Left lung (tissue), 10 donors: Measurements from ENCODE around the gene GZMB. TPM values are rescaled to one million over a fixed set of nuclear protein-coding genes. Genes with fewer than 3 reads are reported as not detected.

ENCODE experiments used
- ATAC-seq: fragments of 200-7000 bp; cut with Tn5 transposase; one replicate; pipeline ENCODE4 v1.9.1; 2020; ENCODE audit warnings: moderate library complexity
- DNase-seq, 4 donors: peaks; one replicate each; pipeline ENCODE4 v3.0.0-alpha.2; 2013 to 2020
- H3K27ac ChIP-seq, 2 donors: fragments of 200-600 bp; sonication (generic) in 1 of 2; one replicate each; pipeline versions ENCODE4 v1.5.0 to v1.8.0; 2020 to 2021
- H3K27me3 ChIP-seq, 2 donors: fragments of 200-600 bp; sonication (generic) in 1 of 2; one replicate each; pipeline versions ENCODE4 v1.5.0 to v1.8.0; 2020 to 2021
- H3K36me3 ChIP-seq, 2 donors: fragments of 200-600 bp; sonication (generic) in 1 of 2; one replicate each; pipeline versions ENCODE4 v1.5.0 to v1.8.0; 2020 to 2021
- H3K4me1 ChIP-seq, 2 donors: fragments of 200-600 bp; one replicate each; pipeline ENCODE4 v1.8.0; 2021
- H3K4me3 ChIP-seq, 2 donors: fragments of 200-600 bp; sonication (generic) in 1 of 2; one replicate each; pipeline versions ENCODE4 v1.5.0 to v1.8.0; 2020 to 2021; ENCODE audit warnings: mild to moderate bottlenecking in 1 of 2
- H3K9me3 ChIP-seq, 2 donors: fragments of 200-600 bp; sonication (generic) in 1 of 2; one replicate each; pipeline versions ENCODE4 v1.5.0 to v1.8.0; 2020 to 2021
- intact Hi-C, 2 donors: fragments of 100-400 bp; cut with DNase I; formaldehyde crosslinking; loops; one replicate each; pipeline versions ENCODE4 v1.11.2 to v1.14.2; 2022
- polyA plus RNA-seq, 6 donors: library from polyadenylated mRNA; unstranded; fragments of 120-200 nt; gene quantifications; one replicate each; pipeline ENCODE4 v1.2.1, GENCODE V29; 2013; ENCODE audit not compliant: insufficient read length in 6 of 6
- total RNA-seq, 2 donors: library from RNA; stranded (reverse); fragmentation: NEBNext Ultra II Directional; extraction: Animal tissue kit (Norgen Biotek cat#: 25700); gene quantifications; one replicate each; pipeline ENCODE4 v1.2.1, GENCODE V29; 2021
- TF ChIP-seq, protein P1 (sequence below), 2 donors: fragments of 200-600 bp; sonication (generic) in 1 of 2; IDR thresholded peaks; one replicate each; pipeline versions ENCODE4 v1.5.0 to v1.8.0; 2021; ENCODE audit warnings: antibody characterized with exemption in 2 of 2
- donor health status: DM: no; HTN: yes; CAD: no.
- donor health status: DM: no; HTN: no; CAD: no.

Gene GZMB
- total and polyA plus RNA-seq, 8 donors: 0.53 to 8.2 (median 1.6) TPM

- H3K4me3 ChIP-seq: no peak overlapping the region
- TF ChIP-seq, protein P1, sequence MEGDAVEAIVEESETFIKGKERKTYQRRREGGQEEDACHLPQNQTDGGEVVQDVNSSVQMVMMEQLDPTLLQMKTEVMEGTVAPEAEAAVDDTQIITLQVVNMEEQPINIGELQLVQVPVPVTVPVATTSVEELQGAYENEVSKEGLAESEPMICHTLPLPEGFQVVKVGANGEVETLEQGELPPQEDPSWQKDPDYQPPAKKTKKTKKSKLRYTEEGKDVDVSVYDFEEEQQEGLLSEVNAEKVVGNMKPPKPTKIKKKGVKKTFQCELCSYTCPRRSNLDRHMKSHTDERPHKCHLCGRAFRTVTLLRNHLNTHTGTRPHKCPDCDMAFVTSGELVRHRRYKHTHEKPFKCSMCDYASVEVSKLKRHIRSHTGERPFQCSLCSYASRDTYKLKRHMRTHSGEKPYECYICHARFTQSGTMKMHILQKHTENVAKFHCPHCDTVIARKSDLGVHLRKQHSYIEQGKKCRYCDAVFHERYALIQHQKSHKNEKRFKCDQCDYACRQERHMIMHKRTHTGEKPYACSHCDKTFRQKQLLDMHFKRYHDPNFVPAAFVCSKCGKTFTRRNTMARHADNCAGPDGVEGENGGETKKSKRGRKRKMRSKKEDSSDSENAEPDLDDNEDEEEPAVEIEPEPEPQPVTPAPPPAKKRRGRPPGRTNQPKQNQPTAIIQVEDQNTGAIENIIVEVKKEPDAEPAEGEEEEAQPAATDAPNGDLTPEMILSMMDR (IDR thresholded peaks at IDR 0.05): no peak
- H3K36me3 ChIP-seq: no peaks in the 10 kb centered on the region
- peak overlapping the region in 1 of 2 donors; percentile 42 for H3K27ac ChIP-seq
- DNase-seq (no peak), ATAC-seq (no peak)
- peaks cover 0 to 22% of the 10 kb centered on the region in 2 donors for H3K4me1 ChIP-seq
- H3K27me3 ChIP-seq: no peaks in the 10 kb centered on the region
- no peaks in the 10 kb centered on the region for H3K9me3 ChIP-seq
- intact Hi-C loops: loop anchor here in 1 of 2 donors (10.0 kb wide), 1 partner anchor 338 kb away; the partner anchor contains the start of genes ADCY4 and RIPK3
Observed at GRCh38 chr14:24673059-24673458, 39.1 kb upstream of the GZMB start.

DNA sequence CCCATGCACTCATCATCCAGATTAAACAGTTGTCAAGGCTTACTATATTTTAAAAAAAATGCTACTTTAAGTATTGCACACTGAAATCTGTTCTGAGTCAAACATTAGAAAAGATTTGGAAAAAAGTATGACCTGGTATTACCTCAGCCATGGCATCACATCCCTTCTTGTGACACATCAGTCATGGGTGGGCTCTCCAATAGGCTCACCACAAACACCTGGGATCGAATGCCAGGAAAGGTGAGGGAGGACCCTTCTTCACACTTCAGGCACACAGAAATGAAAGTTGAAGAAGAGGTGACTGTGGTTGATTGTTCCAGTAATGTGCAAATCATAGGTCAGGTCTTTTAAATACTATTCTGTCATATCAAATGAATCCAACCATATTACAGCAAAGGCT is 36.6 kb upstream of the GZMB start:
- Histone ChIP-seq H3K27me3 (no peaks in the 10 kb centered on the region), H3K27ac (no peak overlapping the region), H3K9me3 (no peaks in the 10 kb centered on the region), H3K4me3 (no peak overlapping the region), H3K4me1 (peaks cover 0 to 24% of the 10 kb centered on the region in 2 donors), H3K36me3 (no peaks in the 10 kb centered on the region)
- no peak for ATAC-seq
- intact Hi-C loops: loop anchor here in 1 of 2 donors (10.0 kb wide), 1 partner anchor 336 kb away; the partner anchor contains the start of genes ADCY4 and RIPK3
- TF ChIP-seq, protein P1 (IDR thresholded peaks at IDR 0.05): no peak
- DNase-seq: no peak

GRCh38 chr14:24669651-24670050 is 35.7 kb upstream of the GZMB start:
- Histone ChIP-seq H3K9me3 (no peaks in the 10 kb centered on the region), H3K4me3 (no peak overlapping the region), H3K27ac (no peak overlapping the region), H3K36me3 (no peaks in the 10 kb centered on the region), H3K4me1 (peaks cover 0 to 24% of the 10 kb centered on the region in 2 donors), H3K27me3 (no peaks in the 10 kb centered on the region)
- ATAC-seq (no peak), DNase-seq (no peak)
- TF ChIP-seq, protein P1 (IDR thresholded peaks at IDR 0.05): no peak
- intact Hi-C loops: loop anchor here in 1 of 2 donors (10.0 kb wide), 1 partner anchor 335 kb away; the partner anchor contains the start of genes ADCY4 and RIPK3

- Histone ChIP-seq H3K4me1 (peaks cover 0 to 13% of the 10 kb centered on the region in 2 donors), H3K4me3 (no peak overlapping the region), H3K9me3 (no peaks in the 10 kb centered on the region), H3K27ac (no peak overlapping the region), H3K27me3 (no peaks in the 10 kb centered on the region), H3K36me3 (no peaks in the 10 kb centered on the region)
- DNase-seq: no peak
- intact Hi-C loops: no loop called here
- no peak for ATAC-seq
- TF ChIP-seq, protein P1 (IDR thresholded peaks at IDR 0.05): no peak
Observed at GRCh38 chr14:24665440-24665991, 31.5 kb upstream of the GZMB start.

GRCh38 chr14:24664366-24664765 is 30.4 kb upstream of the GZMB start:
- Histone ChIP-seq H3K27me3 (no peaks in the 10 kb centered on the region), H3K27ac (no peak overlapping the region), H3K36me3 (no peaks in the 10 kb centered on the region), H3K4me3 (no peak overlapping the region), H3K9me3 (no peaks in the 10 kb centered on the region), H3K4me1 (peaks cover 0 to 21% of the 10 kb centered on the region in 2 donors)
- intact Hi-C loops: no loop called here
- TF ChIP-seq, protein P1 (IDR thresholded peaks at IDR 0.05): no peak
- DNase-seq (no peak), ATAC-seq (no peak)
